Activated B cell treated with CpG ODN at 0.5 μM for 24 hours (primary cell): Measurements from ENCODE around the gene ANKRD60. TPM values are rescaled to one million over a fixed set of nuclear protein-coding genes. Genes with fewer than 3 reads are reported as not detected.

Experiments used
- ATAC-seq: fragments of 200-7000 bp; cut with Tn5 transposase; one replicate; pipeline ENCODE4 v1.10.0; 2021; ENCODE audit warnings: low read depth, mild to moderate bottlenecking, moderate library complexity
- CTCF ChIA-PET: fragments of 350-600 bp; sonication (Branson Sonifier 250); formaldehyde crosslinking; loops from one replicate; lab custom pipeline; 2021; ENCODE audit warnings: antibody characterized with exemption; lab: Charles Lee
- POLR2A ChIA-PET: fragments of 350-600 bp; sonication (Branson Sonifier 250); formaldehyde crosslinking; loops from one replicate; lab custom pipeline; 2021; ENCODE audit warnings: antibody characterized with exemption; lab: Charles Lee
- DNase-seq: peaks from one replicate; pipeline ENCODE4 v3.0.0; 2022
- H3K27ac Mint-ChIP-seq: one replicate; pipeline ENCODE4 v1.8.0; 2020; ENCODE audit warnings: mixed read lengths
- H3K27me3 Mint-ChIP-seq: one replicate; pipeline ENCODE4 v1.8.0; 2021; ENCODE audit warnings: mixed read lengths
- H3K36me3 Mint-ChIP-seq: one replicate; pipeline ENCODE4 v1.8.0; 2021; ENCODE audit warnings: low read depth, mixed read lengths
- H3K4me1 Mint-ChIP-seq: one replicate; pipeline ENCODE4 v1.8.0; 2021; ENCODE audit warnings: mixed read lengths
- H3K4me3 Mint-ChIP-seq: one replicate; pipeline ENCODE4 v1.8.0; 2020; ENCODE audit warnings: mild to moderate bottlenecking, mixed read lengths
- H3K9me3 Mint-ChIP-seq: one replicate; pipeline ENCODE4 v1.8.0; 2020; ENCODE audit warnings: mixed read lengths
- CTCF ChIP-seq: fragments of 200-600 bp; IDR thresholded peaks from one replicate; pipeline ENCODE4 v1.8.0; 2022; ENCODE audit warnings: antibody characterized with exemption, mild to moderate bottlenecking
- intact Hi-C: fragments of 100-400 bp; cut with micrococcal nuclease; formaldehyde crosslinking; loops from one replicate; pipeline ENCODE4 v1.15.1; 2024
- total RNA-seq: library from RNA; stranded (reverse); gene quantifications from 2 replicates; pipeline ENCODE4 v1.2.3, GENCODE V29; 2022

Gene ANKRD60
- total RNA-seq, 1 donor from 2014 or later, result not detected

GRCh38 chr20:58254890-58255289 is 26.4 kb upstream of the ANKRD60 start:
- POLR2A ChIA-PET, result no interaction called here
- Mint-ChIP-seq H3K9me3 (no peaks in the 10 kb centered on the region), H3K27ac (no peak overlapping the region), H3K27me3 (no peaks in the 10 kb centered on the region), H3K4me1 (peaks cover 14% of the 10 kb centered on the region), H3K36me3 (peaks cover 44% of the 10 kb centered on the region), H3K4me3 (no peak overlapping the region)
- ATAC-seq, result no peak
- CTCF ChIA-PET, result interaction anchor here (0.8 kb wide), 1 partner anchor 17 kb away, joined by 4 read pairs; no protein-coding TSS in a partner anchor
- TF ChIP-seq CTCF, result no peak
- intact Hi-C loops, result no loop called here
- DNase-seq, result no peak

GRCh38 chr20:58251979-58252591 is 23.6 kb upstream of the ANKRD60 start:
- ChIA-PET CTCF (no interaction called here), POLR2A (no interaction called here)
- Mint-ChIP-seq H3K36me3 (peaks cover 57% of the 10 kb centered on the region), H3K4me3 (no peak overlapping the region), H3K4me1 (peaks cover 4% of the 10 kb centered on the region), H3K9me3 (no peaks in the 10 kb centered on the region), H3K27ac (no peak overlapping the region), H3K27me3 (no peaks in the 10 kb centered on the region)
- no peak for ATAC-seq
- no peak for DNase-seq
- intact Hi-C loops, result no loop called here
- no peak for TF ChIP-seq CTCF

DNA sequence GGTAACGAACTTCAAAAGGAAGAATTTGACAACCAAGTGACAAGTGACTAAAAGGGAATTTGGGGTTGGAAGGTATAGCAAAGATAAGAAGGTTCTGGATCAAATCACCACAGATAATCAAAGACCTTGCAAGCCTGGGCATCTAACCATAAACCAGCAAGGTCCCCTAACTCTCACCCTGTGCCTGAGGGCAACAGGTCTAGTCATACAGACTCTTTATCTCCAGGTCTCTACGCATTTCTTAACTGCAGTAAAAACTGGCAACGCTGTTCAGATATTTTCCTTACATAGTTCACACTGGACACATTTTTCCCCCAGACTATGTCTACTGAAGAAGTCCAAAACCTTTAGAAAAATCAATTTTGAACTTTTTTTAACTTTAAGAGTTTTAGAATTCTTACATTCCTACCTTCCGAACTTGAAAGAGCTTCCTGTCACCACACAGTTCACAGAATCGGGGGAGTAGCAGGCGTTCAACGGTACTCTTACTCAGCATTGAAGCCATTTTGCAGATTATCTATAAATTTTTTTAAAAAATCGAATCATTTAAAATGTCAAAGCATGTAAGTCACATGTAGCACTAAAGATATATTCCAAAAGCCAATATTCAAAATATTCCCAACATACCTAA is 23.0 kb upstream of the ANKRD60 start:
- no peak overlapping the region for H3K4me3 Mint-ChIP-seq
- H3K36me3 Mint-ChIP-seq, result peaks cover 60% of the 10 kb centered on the region
- intact Hi-C loops, result no loop called here
- no peak overlapping the region for H3K27ac Mint-ChIP-seq
- POLR2A ChIA-PET, result no interaction called here
- no peaks in the 10 kb centered on the region for H3K9me3 Mint-ChIP-seq
- no peaks in the 10 kb centered on the region for H3K4me1 Mint-ChIP-seq
- no peak for TF ChIP-seq CTCF
- ATAC-seq (no peak), DNase-seq (no peak)
- CTCF ChIA-PET, result no interaction called here
- H3K27me3 Mint-ChIP-seq, result no peaks in the 10 kb centered on the region

GRCh38 chr20:58246346-58246745 is 17.9 kb upstream of the ANKRD60 start:
- ATAC-seq (no peak), DNase-seq (no peak)
- H3K4me3 Mint-ChIP-seq, result no peak overlapping the region
- H3K9me3 Mint-ChIP-seq, result no peaks in the 10 kb centered on the region
- no peaks in the 10 kb centered on the region for H3K27me3 Mint-ChIP-seq
- CTCF ChIA-PET, result no interaction called here
- H3K36me3 Mint-ChIP-seq, result peaks cover 82% of the 10 kb centered on the region
- TF ChIP-seq CTCF, result no peak
- POLR2A ChIA-PET, result no interaction called here
- H3K27ac Mint-ChIP-seq, result no peak overlapping the region
- intact Hi-C loops, result no loop called here
- H3K4me1 Mint-ChIP-seq, result no peaks in the 10 kb centered on the region

DNA sequence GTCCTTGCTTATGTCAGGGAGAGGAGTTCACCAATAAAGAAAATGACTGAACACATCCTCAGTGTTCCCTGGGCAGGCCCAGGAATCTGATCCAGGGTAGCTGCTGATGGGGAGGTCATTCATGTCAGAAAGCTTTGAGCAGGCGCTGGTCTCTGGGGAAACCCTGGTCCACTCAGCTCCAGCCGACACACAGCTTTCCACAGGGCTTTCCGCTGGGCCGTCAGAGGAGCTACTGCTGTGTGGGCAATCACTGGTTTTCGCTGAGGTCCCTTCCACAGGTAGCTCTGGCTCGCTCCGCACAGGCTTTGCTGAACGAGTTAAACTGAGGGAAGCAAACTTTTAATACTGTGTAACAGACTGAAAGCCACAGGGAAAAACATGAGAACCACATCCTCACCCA is 17.5 kb upstream of the ANKRD60 start:
- Mint-ChIP-seq H3K9me3 (no peaks in the 10 kb centered on the region), H3K36me3 (peaks cover 81% of the 10 kb centered on the region)
- DNase-seq, result no peak

More for the DNA sequence above, 17.5 kb upstream of the ANKRD60 start:
- ChIA-PET POLR2A (no interaction called here), CTCF (no interaction called here)
- no peak overlapping the region for H3K4me3 Mint-ChIP-seq
- no peak for TF ChIP-seq CTCF
- ATAC-seq, result no peak
- no peaks in the 10 kb centered on the region for H3K4me1 Mint-ChIP-seq
- intact Hi-C loops, result no loop called here
- H3K27ac Mint-ChIP-seq, result no peak overlapping the region
- no peaks in the 10 kb centered on the region for H3K27me3 Mint-ChIP-seq
